Adrenal gland (tissue), 5 donors: ENCODE results near the gene SLC27A6.

Experiments
- POLR2A ChIP-seq, 2 donors: fragments of 450-650 bp; IDR thresholded peaks; one replicate each; pipeline ENCODE4 v1.6.1; 2017; ENCODE audit warnings: antibody characterized with exemption in 2 of 2, mild to moderate bottlenecking in 2 of 2, moderate library complexity in 1 of 2
- TF ChIP-seq, protein P1 (sequence below), 6 experiments: fragments of 450-650 bp in 4 of 6; fragments of 200-600 bp in 2 of 6; sonication (generic) in 1 of 6; IDR thresholded peaks; 1 replicate in 5 of 6; 2 replicates in 1 of 6; pipeline versions ENCODE4 v1.5.1 to v1.8.0; 2016 to 2021; ENCODE audit warnings: antibody characterized with exemption in 6 of 6, mild to moderate bottlenecking in 2 of 6, moderate library complexity in 1 of 6
- donor health status: DM: no; HTN: no; CAD: no.

DNA sequence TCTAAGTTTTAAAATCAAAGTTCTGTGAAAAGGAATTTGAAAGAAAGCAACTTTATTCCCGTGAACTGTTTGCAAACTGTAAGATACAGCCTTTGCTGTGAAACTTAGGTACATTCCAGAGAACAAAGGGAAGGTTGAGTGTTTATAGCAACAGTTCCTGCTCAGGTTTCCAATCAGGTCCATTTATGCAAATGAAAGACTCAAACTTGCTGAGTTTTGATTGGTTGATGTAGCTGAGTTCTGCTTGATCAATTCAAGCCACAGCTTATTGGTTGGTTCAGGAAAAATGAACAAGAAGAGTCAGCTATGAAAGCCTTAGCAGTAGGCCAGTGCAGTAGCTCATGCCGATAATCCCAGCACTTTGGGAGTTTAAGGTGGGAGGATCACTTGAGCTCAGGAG lies 37.9 kb downstream of the SLC27A6 start:
- TF ChIP-seq, protein P1, sequence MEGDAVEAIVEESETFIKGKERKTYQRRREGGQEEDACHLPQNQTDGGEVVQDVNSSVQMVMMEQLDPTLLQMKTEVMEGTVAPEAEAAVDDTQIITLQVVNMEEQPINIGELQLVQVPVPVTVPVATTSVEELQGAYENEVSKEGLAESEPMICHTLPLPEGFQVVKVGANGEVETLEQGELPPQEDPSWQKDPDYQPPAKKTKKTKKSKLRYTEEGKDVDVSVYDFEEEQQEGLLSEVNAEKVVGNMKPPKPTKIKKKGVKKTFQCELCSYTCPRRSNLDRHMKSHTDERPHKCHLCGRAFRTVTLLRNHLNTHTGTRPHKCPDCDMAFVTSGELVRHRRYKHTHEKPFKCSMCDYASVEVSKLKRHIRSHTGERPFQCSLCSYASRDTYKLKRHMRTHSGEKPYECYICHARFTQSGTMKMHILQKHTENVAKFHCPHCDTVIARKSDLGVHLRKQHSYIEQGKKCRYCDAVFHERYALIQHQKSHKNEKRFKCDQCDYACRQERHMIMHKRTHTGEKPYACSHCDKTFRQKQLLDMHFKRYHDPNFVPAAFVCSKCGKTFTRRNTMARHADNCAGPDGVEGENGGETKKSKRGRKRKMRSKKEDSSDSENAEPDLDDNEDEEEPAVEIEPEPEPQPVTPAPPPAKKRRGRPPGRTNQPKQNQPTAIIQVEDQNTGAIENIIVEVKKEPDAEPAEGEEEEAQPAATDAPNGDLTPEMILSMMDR (IDR thresholded peaks at IDR 0.05) = no peak
- TF ChIP-seq POLR2A (IDR thresholded peaks at IDR 0.05) = no peak
